SJCRH30 (cell line): ENCODE results near the gene NUCB1. TPM values are rescaled to one million over a fixed set of nuclear protein-coding genes. Genes with fewer than 3 reads are reported as not detected.
"Not testable (repeated sequence)": the region's sequence is repeated elsewhere in the genome, so short reads cannot be mapped to it uniquely, and the experiment has no call there.

Experiments
- DNase-seq, 2 experiments: peaks; one replicate each; pipeline ENCODE4 v3.0.0-alpha.2; 2015 to 2020
- H3K27ac ChIP-seq: fragments of 250-450 bp; sonication (Bioruptor Pico); 2 replicates; pipeline ENCODE4 v1.5.1; 2020; ENCODE audit warnings: mild to moderate bottlenecking, moderate library complexity
- H3K27me3 ChIP-seq: fragments of 250-450 bp; sonication (Bioruptor Pico); 2 replicates; pipeline ENCODE4 v1.5.1; 2020; ENCODE audit warnings: mild to moderate bottlenecking, moderate library complexity
- H3K36me3 ChIP-seq: fragments of 250-450 bp; sonication (Bioruptor Pico); 2 replicates; pipeline ENCODE4 v1.5.1; 2020; ENCODE audit warnings: mild to moderate bottlenecking, moderate library complexity
- H3K4me1 ChIP-seq: fragments of 250-450 bp; sonication (Bioruptor Pico); 2 replicates; pipeline ENCODE4 v1.5.1; 2020; ENCODE audit warnings: mild to moderate bottlenecking, moderate library complexity
- H3K4me3 ChIP-seq: fragments of 250-450 bp; sonication (Bioruptor Pico); 2 replicates; pipeline ENCODE4 v1.5.1; 2020; ENCODE audit warnings: mild to moderate bottlenecking, moderate library complexity
- H3K9me3 ChIP-seq: fragments of 250-450 bp; sonication (Bioruptor Pico); replicated peaks from 2 replicates; pipeline ENCODE4 v1.5.1; 2020; ENCODE audit warnings: mild to moderate bottlenecking, moderate library complexity
- total RNA-seq: library from RNA; depleted of rRNA; stranded (reverse); fragments of >200 nt; shearing (Covaris generic); gene quantifications from 2 replicates; pipeline ENCODE4 v1.2.3, GENCODE V29; 2014

Gene NUCB1
- total RNA-seq, 1 experiment from 2014 or later: 91.2 TPM

- no peaks in the 10 kb centered on the region for H3K9me3 ChIP-seq
- H3K36me3 ChIP-seq: peaks cover 11% of the 10 kb centered on the region
- DNase-seq: no peak
- H3K27ac ChIP-seq: no peak overlapping the region
- H3K4me1 ChIP-seq: peaks cover 27% of the 10 kb centered on the region
- no peak overlapping the region for H3K4me3 ChIP-seq
- no peaks in the 10 kb centered on the region for H3K27me3 ChIP-seq
Observed at GRCh38 chr19:48870048-48870447, 30.1 kb upstream of the NUCB1 start.

GRCh38 chr19:48871471-48872181 lies 28.5 kb upstream of the NUCB1 start:
- H3K27me3 ChIP-seq, H3K9me3 ChIP-seq, DNase-seq: not testable (repeated sequence)
- peak overlapping the region; percentile 81 for H3K4me3 ChIP-seq
- peak overlapping the region; percentile 85 for H3K27ac ChIP-seq
- H3K36me3 ChIP-seq: peaks cover 22% of the 10 kb centered on the region
- peaks cover 39% of the 10 kb centered on the region for H3K4me1 ChIP-seq

GRCh38 chr19:48872182-48872883 lies 27.8 kb upstream of the NUCB1 start, which contains the start of gene PPP1R15A:
TSS of gene PPP1R15A (plus strand) at chr19:48872421. CDS start at chr19:48873234, 813 bp downstream.
- Histone ChIP-seq H3K27ac (peak within 1 kb of the TSS; percentile 85), H3K36me3 (peaks cover 22% of the 10 kb centered on the region), H3K4me3 (peak within 1 kb of the TSS; percentile 81), H3K9me3 (no peaks in the 10 kb centered on the region), H3K4me1 (peaks cover 33% of the 10 kb centered on the region), H3K27me3 (no peaks in the 10 kb centered on the region)
- peak; percentile 97 to 98 for DNase-seq

GRCh38 chr19:48872884-48873475 lies 27.1 kb upstream of the NUCB1 start:
- no peaks in the 10 kb centered on the region for H3K27me3 ChIP-seq
- H3K4me1 ChIP-seq: peaks cover 32% of the 10 kb centered on the region
- peak overlapping the region; percentile 81 for H3K4me3 ChIP-seq
- peak overlapping the region; percentile 85 for H3K27ac ChIP-seq
- DNase-seq: peak; percentile 84 to 87
- H3K9me3 ChIP-seq: no peaks in the 10 kb centered on the region
- H3K36me3 ChIP-seq: peaks cover 22% of the 10 kb centered on the region

- Histone ChIP-seq H3K36me3 (peaks cover 22% of the 10 kb centered on the region), H3K4me3 (peak overlapping the region; percentile 81), H3K27me3 (no peaks in the 10 kb centered on the region), H3K27ac (peak overlapping the region; percentile 85), H3K9me3 (no peaks in the 10 kb centered on the region), H3K4me1 (peaks cover 29% of the 10 kb centered on the region)
- no peak for DNase-seq
Observed at GRCh38 chr19:48873476-48874302, 26.4 kb upstream of the NUCB1 start.

GRCh38 chr19:48874303-48875135 lies 25.6 kb upstream of the NUCB1 start:
- no peaks in the 10 kb centered on the region for H3K27me3 ChIP-seq
- peaks cover 22% of the 10 kb centered on the region for H3K36me3 ChIP-seq
- no peak for DNase-seq

GRCh38 chr19:48876043-48876981 lies 23.8 kb upstream of the NUCB1 start:
- Histone ChIP-seq H3K36me3 (peaks cover 22% of the 10 kb centered on the region), H3K4me1 (peaks cover 26% of the 10 kb centered on the region), H3K27ac (peak overlapping the region; percentile 32)
- not testable (repeated sequence) for H3K27me3 ChIP-seq, H3K9me3 ChIP-seq, H3K4me3 ChIP-seq
- peak in 1 of 2 experiments; percentile 18 for DNase-seq

More at GRCh38 chr19:48874303-48875135, 25.6 kb upstream of the NUCB1 start:
- peak overlapping the region; percentile 32 for H3K27ac ChIP-seq
- H3K4me1 ChIP-seq: peaks cover 26% of the 10 kb centered on the region
- H3K4me3 ChIP-seq: peak overlapping the region; percentile 30
- H3K9me3 ChIP-seq: no peaks in the 10 kb centered on the region

- H3K4me3 ChIP-seq: no peak overlapping the region
- no peaks in the 10 kb centered on the region for H3K27me3 ChIP-seq
- peaks cover 26% of the 10 kb centered on the region for H3K4me1 ChIP-seq
- DNase-seq: no peak
- peaks cover 22% of the 10 kb centered on the region for H3K36me3 ChIP-seq
- no peak overlapping the region for H3K27ac ChIP-seq
- H3K9me3 ChIP-seq: no peaks in the 10 kb centered on the region; the same call in 1 of the 2 replicates
Observed at GRCh38 chr19:48877855-48878195, 22.3 kb upstream of the NUCB1 start.

GRCh38 chr19:48878196-48879024 lies 21.7 kb upstream of the NUCB1 start:
- no peak overlapping the region for H3K27ac ChIP-seq
- peaks cover 22% of the 10 kb centered on the region for H3K4me1 ChIP-seq
- peaks cover 22% of the 10 kb centered on the region for H3K36me3 ChIP-seq
- no peaks in the 10 kb centered on the region; the same call in 1 of the 2 replicates for H3K9me3 ChIP-seq
- no peak for DNase-seq
- no peak overlapping the region for H3K4me3 ChIP-seq
- no peaks in the 10 kb centered on the region for H3K27me3 ChIP-seq

GRCh38 chr19:48879025-48879637 lies 21.0 kb upstream of the NUCB1 start:
- Histone ChIP-seq H3K4me3 (no peak overlapping the region), H3K4me1 (peaks cover 20% of the 10 kb centered on the region), H3K27ac (no peak overlapping the region), H3K9me3 (no peaks in the 10 kb centered on the region; the same call in 1 of the 2 replicates), H3K27me3 (no peaks in the 10 kb centered on the region), H3K36me3 (peaks cover 17% of the 10 kb centered on the region)
- DNase-seq: no peak

GRCh38 chr19:48879696-48880095 lies 20.4 kb upstream of the NUCB1 start:
- H3K36me3 ChIP-seq: peaks cover 14% of the 10 kb centered on the region
- H3K9me3 ChIP-seq, H3K27ac ChIP-seq, H3K4me3 ChIP-seq, H3K27me3 ChIP-seq, DNase-seq: not testable (repeated sequence)
- H3K4me1 ChIP-seq: peaks cover 15% of the 10 kb centered on the region
